Keratinocyte (primary cell): Measurements from ENCODE around the gene MLLT10. TPM values are rescaled to one million over a fixed set of nuclear protein-coding genes. Genes with fewer than 3 reads are reported as not detected.

Experiments used
- DNase-seq: peaks from one replicate; pipeline ENCODE4 v3.0.0-alpha.2; 2011; ENCODE audit warnings: low read depth, missing footprints, low spot score
- FAIRE-seq: peaks from 2 replicates; lab custom pipeline; 2011; peaks lifted over from hg19 to GRCh38; lab: Jason Lieb, UNC
- H2AFZ ChIP-seq: 2 replicates; pipeline ENCODE4 v1.6.0; 2012; ENCODE audit warnings: low read length, control low read depth, inconsistent platforms; ENCODE audit not compliant: control insufficient read depth
- H3K27ac ChIP-seq: 2 replicates; pipeline ENCODE4 v1.5.1; 2011; ENCODE audit warnings: low read length; ENCODE audit not compliant: control insufficient read depth, insufficient read depth
- H3K27me3 ChIP-seq: 3 replicates; pipeline ENCODE4 v1.6.0; 2011; ENCODE audit warnings: low read length; ENCODE audit not compliant: control insufficient read depth, insufficient read depth; ENCODE audit errors: extremely low read depth
- H3K36me3 ChIP-seq, 2 experiments: 2 replicates in 1 of 2; 3 replicates in 1 of 2; pipeline ENCODE4 v1.5.1; 2011; ENCODE audit warnings: low read length in 2 of 2, mild to moderate bottlenecking in 1 of 2; ENCODE audit not compliant: control insufficient read depth in 2 of 2, insufficient read depth in 2 of 2; ENCODE audit errors: extremely low read depth in 1 of 2
- H3K4me1 ChIP-seq: 3 replicates; pipeline ENCODE4 v1.5.1; 2011; ENCODE audit warnings: low read length; ENCODE audit not compliant: control insufficient read depth, insufficient read depth; ENCODE audit errors: extremely low read depth
- H3K4me2 ChIP-seq: 3 replicates; pipeline ENCODE4 v1.6.0; 2011; ENCODE audit warnings: low read depth, low read length; ENCODE audit not compliant: control insufficient read depth, insufficient read depth; ENCODE audit errors: extremely low read depth
- H3K4me3 ChIP-seq, 3 experiments: fragments of 200-600 bp in 1 of 3; sonication (generic) in 1 of 3; 2 replicates in 2 of 3; 3 replicates in 1 of 3; pipeline ENCODE4 v1.5.1; 2011 to 2016; ENCODE audit warnings: low read length in 3 of 3, mild to moderate bottlenecking in 3 of 3, control low read depth in 2 of 3, inconsistent platforms in 1 of 3, low read depth in 1 of 3, mixed read lengths in 1 of 3, mixed run types in 1 of 3, moderate library complexity in 1 of 3; ENCODE audit not compliant: control insufficient read depth in 2 of 3, insufficient read depth in 2 of 3; ENCODE audit errors: extremely low read depth in 1 of 3
- H3K79me2 ChIP-seq: 2 replicates; pipeline ENCODE4 v1.6.0; 2012; ENCODE audit warnings: low read length; ENCODE audit not compliant: control insufficient read depth, insufficient read depth
- H3K9ac ChIP-seq: 3 replicates; pipeline ENCODE4 v1.6.0; 2011; ENCODE audit warnings: low read length; ENCODE audit not compliant: control insufficient read depth, insufficient read depth; ENCODE audit errors: extremely low read depth
- H3K9me1 ChIP-seq: 3 replicates; pipeline ENCODE4 v1.6.0; 2011; ENCODE audit warnings: low read length; ENCODE audit not compliant: control insufficient read depth, insufficient read depth; ENCODE audit errors: extremely low read depth
- H3K9me3 ChIP-seq: 2 replicates; pipeline ENCODE4 v1.5.1; 2012; ENCODE audit warnings: low read depth, low read length; ENCODE audit not compliant: control insufficient read depth
- H4K20me1 ChIP-seq: 3 replicates; pipeline ENCODE4 v1.6.0; 2011; ENCODE audit warnings: low read length; ENCODE audit not compliant: control insufficient read depth, insufficient read depth; ENCODE audit errors: extremely low read depth
- EZH2 ChIP-seq: IDR thresholded peaks from one replicate; pipeline ENCODE4 v1.6.1; 2012; ENCODE audit warnings: inconsistent platforms, mild to moderate bottlenecking, low read length, moderate library complexity
- dilution Hi-C: fragments of 300-500 bp; cut with MboI; formaldehyde crosslinking; loops from one replicate; pipeline ENCODE4 v1.7.0; 2020; ENCODE audit warnings: low sequenced_read_pairs; ENCODE audit not compliant: extremely low pct_ligation_motif_present
- polyA plus RNA-seq, 5 experiments: library from polyadenylated mRNA; depleted of rRNA in 3 of 5; stranded (reverse) in 3 of 5; stranded (forward) in 1 of 5; unstranded in 1 of 5; fragments of >200 nt; gene quantifications; 1 replicate in 1 of 5; 2 replicates in 3 of 5; 3 replicates in 1 of 5; pipeline versions ENCODE4 v1.2.1 to v1.2.3, GENCODE V29; 2011 to 2012; ENCODE audit warnings: missing spikeins in 2 of 5, low read depth in 1 of 5, low replicate concordance in 1 of 5
- TF ChIP-seq, protein P1 (sequence below), 3 experiments: IDR thresholded peaks in 1 of 3; conservative IDR thresholded peaks in 1 of 3; optimal IDR thresholded peaks in 1 of 3; 2 replicates in 2 of 3; 3 replicates in 1 of 3; pipeline versions ENCODE3 to v1.5.1; 2011; ENCODE audit warnings: low read length in 3 of 3, mild to moderate bottlenecking in 3 of 3, moderate library complexity in 2 of 3, control low read depth in 1 of 3, inconsistent platforms in 1 of 3; ENCODE audit not compliant: insufficient read depth in 2 of 3; ENCODE audit errors: extremely low read depth in 1 of 3

Gene MLLT10
- polyA plus RNA-seq, 1 donor (not counting 4 experiments of a cell fraction or from before 2014, with no cell fraction given) = 40.2 TPM

DNA sequence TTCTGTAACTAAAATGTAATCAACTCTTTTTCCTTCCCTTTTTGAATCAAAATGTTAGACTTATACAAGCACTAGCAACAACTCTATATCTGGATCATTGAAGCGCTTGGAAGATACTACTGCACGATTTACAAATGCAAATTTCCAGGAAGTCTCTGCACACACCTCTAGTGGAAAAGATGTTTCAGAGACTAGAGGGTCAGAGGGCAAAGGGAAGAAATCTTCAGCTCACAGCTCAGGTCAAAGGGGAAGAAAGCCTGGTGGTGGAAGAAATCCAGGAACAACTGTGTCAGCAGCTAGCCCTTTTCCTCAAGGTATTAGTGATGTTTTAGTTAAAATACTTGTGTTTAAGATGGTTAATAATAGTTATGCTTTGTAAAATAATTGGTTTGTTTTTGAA lies 136.4 kb downstream of the MLLT10 start:
- Histone ChIP-seq H3K9me1 (no peaks in the 10 kb centered on the region), H3K4me2 (no peak overlapping the region), H3K27ac (no peak overlapping the region), H3K4me1 (no peaks in the 10 kb centered on the region), H3K27me3 (no peaks in the 10 kb centered on the region), H4K20me1 (no peaks in the 10 kb centered on the region), H2AFZ (no peak overlapping the region), H3K79me2 (peaks cover 28% of the 10 kb centered on the region), H3K9me3 (no peaks in the 10 kb centered on the region), H3K9ac (no peak overlapping the region), H3K4me3 (no peak overlapping the region), H3K36me3 (peaks cover 3 to 8% of the 10 kb centered on the region in 2 experiments)
- TF ChIP-seq, protein P1, sequence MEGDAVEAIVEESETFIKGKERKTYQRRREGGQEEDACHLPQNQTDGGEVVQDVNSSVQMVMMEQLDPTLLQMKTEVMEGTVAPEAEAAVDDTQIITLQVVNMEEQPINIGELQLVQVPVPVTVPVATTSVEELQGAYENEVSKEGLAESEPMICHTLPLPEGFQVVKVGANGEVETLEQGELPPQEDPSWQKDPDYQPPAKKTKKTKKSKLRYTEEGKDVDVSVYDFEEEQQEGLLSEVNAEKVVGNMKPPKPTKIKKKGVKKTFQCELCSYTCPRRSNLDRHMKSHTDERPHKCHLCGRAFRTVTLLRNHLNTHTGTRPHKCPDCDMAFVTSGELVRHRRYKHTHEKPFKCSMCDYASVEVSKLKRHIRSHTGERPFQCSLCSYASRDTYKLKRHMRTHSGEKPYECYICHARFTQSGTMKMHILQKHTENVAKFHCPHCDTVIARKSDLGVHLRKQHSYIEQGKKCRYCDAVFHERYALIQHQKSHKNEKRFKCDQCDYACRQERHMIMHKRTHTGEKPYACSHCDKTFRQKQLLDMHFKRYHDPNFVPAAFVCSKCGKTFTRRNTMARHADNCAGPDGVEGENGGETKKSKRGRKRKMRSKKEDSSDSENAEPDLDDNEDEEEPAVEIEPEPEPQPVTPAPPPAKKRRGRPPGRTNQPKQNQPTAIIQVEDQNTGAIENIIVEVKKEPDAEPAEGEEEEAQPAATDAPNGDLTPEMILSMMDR (optimal IDR thresholded peaks at IDR 0.05 in 1 of 3, IDR thresholded peaks at IDR 0.05 in 1 of 3, conservative IDR thresholded peaks at IDR 0.05 in 1 of 3; ENCODE audit: extremely low read depth in 1 of 3, insufficient read depth in 2 of 3, low read length in 3 of 3) = no peak
- no peak for TF ChIP-seq EZH2
- no peak for DNase-seq
- dilution Hi-C loops = no loop called here
- FAIRE-seq = peak; percentile 13

DNA sequence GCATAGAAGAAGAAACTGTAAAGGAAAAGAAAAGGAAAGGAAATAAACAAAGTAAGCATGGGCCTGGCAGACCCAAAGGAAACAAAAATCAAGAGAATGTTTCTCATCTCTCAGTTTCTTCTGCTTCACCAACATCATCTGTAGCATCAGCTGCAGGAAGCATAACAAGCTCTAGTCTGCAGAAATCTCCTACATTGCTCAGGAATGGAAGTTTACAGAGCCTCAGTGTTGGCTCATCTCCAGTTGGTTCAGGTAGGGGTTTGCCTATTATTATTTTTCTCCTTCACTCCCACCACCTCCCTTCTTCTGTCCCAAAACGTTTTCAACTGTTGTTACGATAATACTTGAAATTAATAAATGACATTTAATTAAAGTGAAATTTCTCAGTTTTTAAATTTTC lies 139.6 kb downstream of the MLLT10 start:
- Histone ChIP-seq H4K20me1 (no peaks in the 10 kb centered on the region), H3K27me3 (no peaks in the 10 kb centered on the region), H3K27ac (no peak overlapping the region), H3K9ac (no peak overlapping the region), H3K9me3 (no peaks in the 10 kb centered on the region), H2AFZ (no peak overlapping the region), H3K4me3 (no peak overlapping the region), H3K4me2 (no peak overlapping the region), H3K36me3 (peaks cover 3 to 8% of the 10 kb centered on the region in 2 experiments), H3K9me1 (no peaks in the 10 kb centered on the region), H3K79me2 (peaks cover 9% of the 10 kb centered on the region), H3K4me1 (no peaks in the 10 kb centered on the region)
- TF ChIP-seq EZH2 = no peak
- TF ChIP-seq, protein P1 (optimal IDR thresholded peaks at IDR 0.05 in 1 of 3, IDR thresholded peaks at IDR 0.05 in 1 of 3, conservative IDR thresholded peaks at IDR 0.05 in 1 of 3; ENCODE audit: extremely low read depth in 1 of 3, insufficient read depth in 2 of 3, low read length in 3 of 3) = no peak
- FAIRE-seq (peak; percentile 41), DNase-seq (no peak)
- dilution Hi-C loops = no loop called here
